A549 (cell line): ENCODE measurements around the gene NCBP3.

Experiments used
- BHLHE40 ChIP-seq: IDR thresholded peaks from 2 replicates; pipeline ENCODE4 v1.6.1; 2012; ENCODE audit warnings: low read depth, low read length, inconsistent platforms
- CBX8 ChIP-seq: fragments of 200-600 bp; sonication (generic); IDR thresholded peaks from 2 replicates; pipeline ENCODE4 v1.6.1; 2016
- CHD2 ChIP-seq: fragments of 150-350 bp; IDR thresholded peaks from 2 replicates; pipeline ENCODE4 v1.6.1; 2014; ENCODE audit warnings: low read length; ENCODE audit not compliant: partially characterized antibody
- EP300 ChIP-seq, 2 experiments: fragments of >200 bp; sonication (Bioruptor Twin); formaldehyde crosslinking; IDR thresholded peaks; 2 replicates in 1 of 2; 3 replicates in 1 of 2; pipeline ENCODE4 v1.6.1; 2016 to 2017
- MAFK ChIP-seq: fragments of 450-650 bp; IDR thresholded peaks from 2 replicates; pipeline ENCODE4 v1.6.1; 2014; ENCODE audit not compliant: partially characterized antibody
- PHF8 ChIP-seq: fragments of 200-600 bp; sonication (generic); IDR thresholded peaks from 2 replicates; pipeline ENCODE4 v1.6.1; 2016; ENCODE audit warnings: low read depth, mild to moderate bottlenecking, antibody characterized with exemption, moderate library complexity, borderline replicate concordance
- POLR2A ChIP-seq: IDR thresholded peaks from 2 replicates; pipeline ENCODE4 v1.6.1; 2012; ENCODE audit warnings: mild to moderate bottlenecking, low read length
- REST ChIP-seq: fragments of 200-600 bp; sonication (generic); IDR thresholded peaks from 2 replicates; pipeline ENCODE4 v1.6.1; 2016; ENCODE audit warnings: antibody characterized with exemption, mild to moderate bottlenecking, moderate library complexity
- TP53 ChIP-seq: fragments of 250-450 bp; sonication (Bioruptor Pico); IDR thresholded peaks from 2 replicates; pipeline ENCODE4 v1.5.0; 2021; ENCODE audit warnings: mild to moderate bottlenecking, moderate library complexity
- TF ChIP-seq, protein P1 (sequence below): fragments of >200 bp; sonication (Bioruptor Twin); formaldehyde crosslinking; IDR thresholded peaks from 3 replicates; pipeline ENCODE4 v1.5.1; 2016
- TF ChIP-seq, protein P2 (sequence below): IDR thresholded peaks from 2 replicates; pipeline ENCODE4 v1.6.1; 2012

GRCh38 chr17:3804503-3804931 lies 41.5 kb downstream of the NCBP3 start:
- TF ChIP-seq, protein P1, sequence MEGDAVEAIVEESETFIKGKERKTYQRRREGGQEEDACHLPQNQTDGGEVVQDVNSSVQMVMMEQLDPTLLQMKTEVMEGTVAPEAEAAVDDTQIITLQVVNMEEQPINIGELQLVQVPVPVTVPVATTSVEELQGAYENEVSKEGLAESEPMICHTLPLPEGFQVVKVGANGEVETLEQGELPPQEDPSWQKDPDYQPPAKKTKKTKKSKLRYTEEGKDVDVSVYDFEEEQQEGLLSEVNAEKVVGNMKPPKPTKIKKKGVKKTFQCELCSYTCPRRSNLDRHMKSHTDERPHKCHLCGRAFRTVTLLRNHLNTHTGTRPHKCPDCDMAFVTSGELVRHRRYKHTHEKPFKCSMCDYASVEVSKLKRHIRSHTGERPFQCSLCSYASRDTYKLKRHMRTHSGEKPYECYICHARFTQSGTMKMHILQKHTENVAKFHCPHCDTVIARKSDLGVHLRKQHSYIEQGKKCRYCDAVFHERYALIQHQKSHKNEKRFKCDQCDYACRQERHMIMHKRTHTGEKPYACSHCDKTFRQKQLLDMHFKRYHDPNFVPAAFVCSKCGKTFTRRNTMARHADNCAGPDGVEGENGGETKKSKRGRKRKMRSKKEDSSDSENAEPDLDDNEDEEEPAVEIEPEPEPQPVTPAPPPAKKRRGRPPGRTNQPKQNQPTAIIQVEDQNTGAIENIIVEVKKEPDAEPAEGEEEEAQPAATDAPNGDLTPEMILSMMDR, result no peak
- TF ChIP-seq TP53 (no peak), POLR2A (no peak), CBX8 (no peak), CHD2 (no peak), MAFK (no peak), EP300 (IDR thresholded peaks at IDR 0.05) (no peak), BHLHE40 (no peak), PHF8 (no peak), REST (no peak)
- TF ChIP-seq, protein P2, sequence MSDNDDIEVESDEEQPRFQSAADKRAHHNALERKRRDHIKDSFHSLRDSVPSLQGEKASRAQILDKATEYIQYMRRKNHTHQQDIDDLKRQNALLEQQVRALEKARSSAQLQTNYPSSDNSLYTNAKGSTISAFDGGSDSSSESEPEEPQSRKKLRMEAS, result no peak
